Measurements from ENCODE around the gene DAPK3. TPM values are rescaled to one million over a fixed set of nuclear protein-coding genes. Genes with fewer than 3 reads are reported as not detected.

The DAPK3 gene
- total RNA-seq, 1 experiment from 2014 or later = 121 TPM

- Histone ChIP-seq H2BK20ac (ENCODE audit: low read depth, low read length, poor library complexity, severe bottlenecking) (no peak overlapping the region), H2BK120ac (ENCODE audit: low read depth, low read length, poor library complexity, severe bottlenecking) (no peak overlapping the region), H2BK12ac (ENCODE audit: insufficient read length, low read depth, low read length) (no peak overlapping the region), H3K27ac (ENCODE audit: insufficient read length, low read depth, low read length) (no peak overlapping the region), H3K79me1 (ENCODE audit: insufficient read depth, low read depth, low read length, poor library complexity, severe bottlenecking) (peaks cover 7% of the 10 kb centered on the region), H3K4me2 (ENCODE audit: insufficient read depth, insufficient read length, low read length) (peak overlapping the region; percentile 96), H4K91ac (ENCODE audit: insufficient read length, low read depth, low read length) (no peak overlapping the region), H4K8ac (replicated peaks; ENCODE audit: insufficient read length, low read depth, low read length) (no peak overlapping the region), H2BK5ac (ENCODE audit: insufficient read length, low read length) (no peak overlapping the region), H3K56ac (ENCODE audit: insufficient read length, low read depth, low read length) (no peak overlapping the region), H3K27me3 (ENCODE audit: insufficient read depth, low read length) (no peaks in the 10 kb centered on the region), H3K23me2 (ENCODE audit: insufficient read length, low read depth, low read length, poor library complexity, severe bottlenecking) (peaks cover 13% of the 10 kb centered on the region), H3K9ac (ENCODE audit: extremely low read depth, insufficient read length, low read length) (peak overlapping the region; percentile 78), H2AK5ac (ENCODE audit: insufficient read length, low read length) (no peak overlapping the region), H3T11ph (ENCODE audit: low read length) (no peak overlapping the region), H2BK15ac (ENCODE audit: low read depth, low read length) (no peak overlapping the region), H3K4ac (ENCODE audit: low read depth, low read length) (no peak overlapping the region; the same call in 1 of the 2 replicates), H2AFZ (ENCODE audit: low read length) (no peak overlapping the region), H4K5ac (ENCODE audit: insufficient read length, low read depth, low read length) (no peak overlapping the region), H3K79me2 (ENCODE audit: insufficient read depth, low read length) (peaks cover 13% of the 10 kb centered on the region; the same call in 1 of the 2 replicates), H3K9me3 (ENCODE audit: control insufficient read depth, low read depth, low read length) (no peaks in the 10 kb centered on the region), H3K4me1 (ENCODE audit: insufficient read depth, low read length) (peaks cover 2% of the 10 kb centered on the region; the same call in 1 of the 2 replicates), H4K20me1 (ENCODE audit: control insufficient read depth, insufficient read depth, insufficient read length) (no peaks in the 10 kb centered on the region), H3K23ac (ENCODE audit: insufficient read length, low read depth, low read length) (no peak overlapping the region), H3K18ac (ENCODE audit: insufficient read length, low read depth, low read length) (peak overlapping the region; percentile 91), H3K14ac (ENCODE audit: insufficient read depth, low read length) (peak overlapping the region; percentile 88; the same call in 1 of the 2 replicates)
- TF ChIP-seq CTCF (conservative IDR thresholded peaks at IDR 0.05) = no peak
- H3K4me1 Mint-ChIP-seq = peaks cover 22 to 31% of the 10 kb centered on the region in 2 experiments
- peaks cover 2% of the 10 kb centered on the region for H3K27me3 Mint-ChIP-seq (ENCODE audit: low read depth)
- WGBS (ENCODE audit: extremely low coverage, insufficient read length, low lambda C conversion rate) = no CpG with 5 or more reads among the region's 22 CpGs
- H3K4me3 Mint-ChIP-seq = peak overlapping the region; percentile 94 to 95
- no peak for DNase-seq
- peaks cover 16 to 46% (median 35%) of the 10 kb centered on the region in 3 experiments; a peak in 6 of 7 replicates for H3K36me3 Mint-ChIP-seq (ENCODE audit: insufficient read depth in 1 of 3, low read depth in 3 of 3)
- peak overlapping the region; percentile 98 to 99 (median 99); a peak in 6 of 7 replicates for H3K27ac Mint-ChIP-seq
- H3K9me3 Mint-ChIP-seq = no peaks in the 10 kb centered on the region
Observed at GRCh38 chr19:3970313-3970807, 539 bp downstream of the DAPK3 start.
